ENCODE results near the gene COQ8A.

The COQ8A gene

GRCh38 chr1:226946841-226947240, 6.7 kb downstream of the COQ8A start:
- TF ChIP-seq CTCF (IDR thresholded peaks at IDR 0.05; ENCODE audit: low read depth, low read length): no peak
- DNase-seq (ENCODE audit: extremely low read depth, low read depth): no peak

- no peak for TF ChIP-seq CTCF (IDR thresholded peaks at IDR 0.05; ENCODE audit: low read depth, low read length)
Observed at GRCh38 chr1:226948051-226948450, 8.0 kb downstream of the COQ8A start.

GRCh38 chr1:226948480-226948879, 8.4 kb downstream of the COQ8A start:
- no peak for TF ChIP-seq CTCF (IDR thresholded peaks at IDR 0.05; ENCODE audit: low read depth, low read length)
- no peak for DNase-seq (ENCODE audit: extremely low read depth, low read depth)

More at GRCh38 chr1:226948051-226948450, 8.0 kb downstream of the COQ8A start:
- DNase-seq (ENCODE audit: extremely low read depth, low read depth): no peak

GRCh38 chr1:226948996-226949395, 8.9 kb downstream of the COQ8A start:
- no peak for TF ChIP-seq CTCF (IDR thresholded peaks at IDR 0.05; ENCODE audit: low read depth, low read length)
- no peak for DNase-seq (ENCODE audit: extremely low read depth, low read depth)

- no peak for DNase-seq (ENCODE audit: extremely low read depth, low read depth)
- TF ChIP-seq CTCF (IDR thresholded peaks at IDR 0.05; ENCODE audit: low read depth, low read length): no peak
Observed at GRCh38 chr1:226949401-226949800, 9.3 kb downstream of the COQ8A start.

DNA sequence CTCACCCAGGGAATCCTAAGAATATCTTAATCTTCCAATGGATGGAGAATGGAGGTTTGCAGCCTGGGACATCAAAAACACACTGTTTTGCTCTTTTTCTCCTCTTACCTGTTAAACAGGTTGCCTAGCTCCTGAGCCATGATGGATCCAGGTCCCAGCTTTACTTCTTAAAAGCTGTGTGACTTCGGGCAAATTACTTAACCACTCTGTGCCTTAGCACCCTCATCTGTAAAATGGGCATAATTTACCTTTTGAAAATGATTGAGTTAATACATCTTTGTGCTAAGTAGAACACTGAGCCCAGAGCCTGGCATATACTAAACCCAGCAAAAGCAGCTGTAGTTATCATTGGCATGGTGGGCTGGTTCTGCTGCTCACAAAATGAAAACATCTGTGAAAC, 10.2 kb downstream of the COQ8A start:
- TF ChIP-seq CTCF (IDR thresholded peaks at IDR 0.05; ENCODE audit: low read depth, low read length): no peak
- DNase-seq (ENCODE audit: extremely low read depth, low read depth): no peak

DNA sequence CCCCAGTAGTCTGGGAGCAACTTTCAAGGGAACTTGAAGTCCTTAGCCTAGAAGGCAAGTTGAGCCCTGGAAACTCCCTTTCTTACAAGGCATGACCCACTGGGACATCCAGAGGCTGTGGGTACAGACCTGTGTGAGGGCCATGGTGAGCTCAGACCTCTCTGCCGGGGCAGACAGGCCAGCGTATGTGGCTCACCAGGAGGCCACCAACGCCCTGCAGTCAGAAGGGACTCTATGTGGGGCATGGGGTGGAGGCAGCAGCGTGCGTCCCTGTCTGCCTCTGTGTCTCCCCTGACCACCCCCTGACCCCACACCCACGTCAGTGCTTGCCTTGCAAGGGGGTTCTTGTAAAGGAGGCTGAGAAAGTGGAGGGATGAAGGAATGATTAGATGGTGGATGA, 10.8 kb downstream of the COQ8A start:
- DNase-seq (ENCODE audit: extremely low read depth, low read depth): no peak
- TF ChIP-seq CTCF (IDR thresholded peaks at IDR 0.05; ENCODE audit: low read depth, low read length): no peak
